PC-3 (cell line): ENCODE measurements around the gene MBD3.

ENCODE experiments used
- EZH2phosphoT487 ChIP-seq: fragments of 300-600 bp; sonication (generic); IDR thresholded peaks from 2 replicates; pipeline ENCODE4 v1.6.1; 2018; ENCODE audit warnings: mild to moderate bottlenecking, antibody characterized with exemption, low read length, borderline replicate concordance
- TF ChIP-seq, protein P1 (sequence below): fragments of 300-600 bp; sonication (generic); conservative IDR thresholded peaks from 2 replicates; pipeline ENCODE4 v1.5.1; 2017; ENCODE audit warnings: antibody characterized with exemption, low read depth, mild to moderate bottlenecking, low read length

DNA sequence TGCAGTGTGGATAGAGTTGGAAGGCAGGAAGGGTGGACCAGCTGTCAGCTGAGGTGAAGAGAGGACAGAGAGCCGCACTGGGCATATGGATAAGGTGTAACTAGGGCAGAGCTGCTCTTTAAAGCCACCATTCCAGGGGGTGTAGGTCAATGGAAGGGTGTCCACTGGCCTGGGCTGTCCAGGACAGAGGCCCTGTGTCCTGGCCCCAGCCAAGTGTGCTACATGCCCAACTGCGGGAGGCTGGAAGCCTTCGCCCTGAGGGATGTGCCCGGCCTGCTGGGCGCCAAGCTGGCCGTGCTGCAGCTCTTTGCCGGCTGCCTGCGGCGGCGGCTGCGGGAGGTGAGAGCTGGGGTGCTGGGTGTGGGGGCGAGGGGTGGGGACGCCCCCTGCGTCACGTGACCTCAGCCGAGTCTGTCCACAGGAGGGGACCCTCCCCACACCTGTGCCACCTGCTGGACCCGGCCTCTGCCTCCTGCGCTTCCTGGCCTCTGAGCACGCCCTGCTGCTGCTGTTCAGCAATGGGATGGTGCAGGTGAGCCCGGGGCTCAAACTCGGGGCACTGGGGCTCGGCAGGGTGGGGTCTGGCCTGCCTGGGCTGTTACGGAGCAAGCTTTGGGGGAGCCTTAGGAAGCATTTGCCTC lies 59.0 kb downstream of the MBD3 start:
- TF ChIP-seq, protein P1, sequence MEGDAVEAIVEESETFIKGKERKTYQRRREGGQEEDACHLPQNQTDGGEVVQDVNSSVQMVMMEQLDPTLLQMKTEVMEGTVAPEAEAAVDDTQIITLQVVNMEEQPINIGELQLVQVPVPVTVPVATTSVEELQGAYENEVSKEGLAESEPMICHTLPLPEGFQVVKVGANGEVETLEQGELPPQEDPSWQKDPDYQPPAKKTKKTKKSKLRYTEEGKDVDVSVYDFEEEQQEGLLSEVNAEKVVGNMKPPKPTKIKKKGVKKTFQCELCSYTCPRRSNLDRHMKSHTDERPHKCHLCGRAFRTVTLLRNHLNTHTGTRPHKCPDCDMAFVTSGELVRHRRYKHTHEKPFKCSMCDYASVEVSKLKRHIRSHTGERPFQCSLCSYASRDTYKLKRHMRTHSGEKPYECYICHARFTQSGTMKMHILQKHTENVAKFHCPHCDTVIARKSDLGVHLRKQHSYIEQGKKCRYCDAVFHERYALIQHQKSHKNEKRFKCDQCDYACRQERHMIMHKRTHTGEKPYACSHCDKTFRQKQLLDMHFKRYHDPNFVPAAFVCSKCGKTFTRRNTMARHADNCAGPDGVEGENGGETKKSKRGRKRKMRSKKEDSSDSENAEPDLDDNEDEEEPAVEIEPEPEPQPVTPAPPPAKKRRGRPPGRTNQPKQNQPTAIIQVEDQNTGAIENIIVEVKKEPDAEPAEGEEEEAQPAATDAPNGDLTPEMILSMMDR: no peak
- no peak for TF ChIP-seq EZH2phosphoT487
